AG09319 (cell line): ENCODE results near the gene ENOX2.

Experiments used
- DNase-seq: peaks from one replicate; pipeline ENCODE4 v3.0.0-alpha.2; 2010; ENCODE audit warnings: low read depth; ENCODE audit errors: extremely low read depth
- TF ChIP-seq, protein P1 (sequence below): IDR thresholded peaks from 2 replicates; pipeline ENCODE4 v1.5.1; 2011; ENCODE audit warnings: low read depth, mild to moderate bottlenecking, inconsistent platforms, low read length, moderate library complexity

The ENOX2 gene

DNA sequence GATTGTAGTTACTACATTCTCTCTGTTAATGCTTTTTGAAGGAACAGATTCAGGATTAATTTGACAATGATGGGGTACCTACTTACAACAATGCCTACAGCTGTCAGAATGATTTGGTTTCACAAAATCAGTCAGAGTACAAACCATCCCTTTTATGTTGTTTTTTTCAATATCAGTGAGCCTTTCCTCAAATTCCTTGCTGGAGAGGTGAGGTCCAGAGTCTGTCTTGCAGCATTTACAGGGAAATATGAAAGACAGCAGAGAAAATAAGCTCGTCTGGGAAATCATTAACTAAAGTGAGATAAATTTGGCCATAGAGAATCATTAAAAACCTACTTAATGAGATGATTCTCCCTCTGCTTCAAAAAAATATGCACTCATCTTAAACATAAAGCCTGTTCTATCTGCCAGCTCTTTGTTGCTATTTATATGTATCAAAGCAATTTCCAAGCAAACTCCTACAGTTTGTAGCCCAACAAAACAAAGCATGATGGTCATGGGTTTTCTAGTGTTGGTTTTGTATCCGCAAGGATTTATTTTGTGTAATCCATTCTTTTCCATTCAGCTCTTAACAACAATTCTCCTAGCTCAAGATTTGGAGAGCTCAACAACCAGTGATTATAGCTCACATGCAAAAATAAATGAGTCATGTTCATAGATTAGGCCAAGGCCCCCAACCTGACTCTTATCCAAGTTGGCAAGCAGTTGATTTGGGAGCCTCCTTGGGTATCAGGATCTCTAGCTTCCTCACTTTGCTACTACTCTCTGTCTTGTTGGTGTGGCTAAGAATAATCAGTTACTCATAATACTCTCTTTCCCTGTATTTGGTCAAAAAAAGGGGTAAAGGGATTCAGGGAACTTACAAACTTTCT is 222.6 kb downstream of the ENOX2 start:
- DNase-seq: peak; percentile 8
- TF ChIP-seq, protein P1, sequence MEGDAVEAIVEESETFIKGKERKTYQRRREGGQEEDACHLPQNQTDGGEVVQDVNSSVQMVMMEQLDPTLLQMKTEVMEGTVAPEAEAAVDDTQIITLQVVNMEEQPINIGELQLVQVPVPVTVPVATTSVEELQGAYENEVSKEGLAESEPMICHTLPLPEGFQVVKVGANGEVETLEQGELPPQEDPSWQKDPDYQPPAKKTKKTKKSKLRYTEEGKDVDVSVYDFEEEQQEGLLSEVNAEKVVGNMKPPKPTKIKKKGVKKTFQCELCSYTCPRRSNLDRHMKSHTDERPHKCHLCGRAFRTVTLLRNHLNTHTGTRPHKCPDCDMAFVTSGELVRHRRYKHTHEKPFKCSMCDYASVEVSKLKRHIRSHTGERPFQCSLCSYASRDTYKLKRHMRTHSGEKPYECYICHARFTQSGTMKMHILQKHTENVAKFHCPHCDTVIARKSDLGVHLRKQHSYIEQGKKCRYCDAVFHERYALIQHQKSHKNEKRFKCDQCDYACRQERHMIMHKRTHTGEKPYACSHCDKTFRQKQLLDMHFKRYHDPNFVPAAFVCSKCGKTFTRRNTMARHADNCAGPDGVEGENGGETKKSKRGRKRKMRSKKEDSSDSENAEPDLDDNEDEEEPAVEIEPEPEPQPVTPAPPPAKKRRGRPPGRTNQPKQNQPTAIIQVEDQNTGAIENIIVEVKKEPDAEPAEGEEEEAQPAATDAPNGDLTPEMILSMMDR: no peak

DNA sequence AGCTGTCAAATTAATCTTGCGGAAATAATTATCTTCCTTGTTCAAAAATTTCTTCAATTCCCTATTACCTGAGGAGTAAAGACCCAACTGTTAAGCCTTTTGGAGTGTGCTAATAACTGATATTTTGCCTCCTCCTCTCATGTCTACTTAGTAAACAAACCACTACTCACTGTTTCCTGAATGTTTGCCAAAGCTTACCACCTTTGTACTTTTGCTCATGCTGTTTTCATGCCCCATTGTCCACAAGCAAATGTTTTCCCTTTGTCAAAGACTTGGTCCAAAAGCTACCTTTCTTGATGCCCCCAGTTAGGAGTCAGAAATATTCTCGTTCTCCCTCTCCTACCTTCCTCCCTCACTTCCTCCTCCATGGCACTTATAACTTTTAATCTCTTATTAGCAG is 226.1 kb downstream of the ENOX2 start:
- TF ChIP-seq, protein P1: no peak
- DNase-seq: no peak

DNA sequence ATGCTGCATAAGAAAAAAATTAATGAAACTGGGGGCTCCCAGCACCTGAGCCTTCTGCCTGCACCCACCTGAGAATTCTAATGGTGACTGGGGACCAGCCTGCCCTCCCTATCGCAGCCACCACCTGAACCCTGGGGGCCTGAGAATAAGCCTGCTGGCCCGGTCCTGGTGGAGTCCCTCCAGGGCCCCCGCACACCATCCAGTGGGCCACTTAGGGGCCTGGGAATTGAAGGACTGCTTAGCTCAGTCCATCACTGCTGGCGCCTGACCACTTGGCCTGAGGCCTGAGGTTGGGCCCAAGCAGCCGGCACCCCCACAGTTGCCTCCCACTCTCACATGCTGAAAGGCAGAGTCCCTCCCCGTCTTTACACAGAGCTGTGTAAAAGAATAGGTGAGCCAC is 230.8 kb downstream of the ENOX2 start:
- no peak for DNase-seq
- TF ChIP-seq, protein P1: no peak

DNA sequence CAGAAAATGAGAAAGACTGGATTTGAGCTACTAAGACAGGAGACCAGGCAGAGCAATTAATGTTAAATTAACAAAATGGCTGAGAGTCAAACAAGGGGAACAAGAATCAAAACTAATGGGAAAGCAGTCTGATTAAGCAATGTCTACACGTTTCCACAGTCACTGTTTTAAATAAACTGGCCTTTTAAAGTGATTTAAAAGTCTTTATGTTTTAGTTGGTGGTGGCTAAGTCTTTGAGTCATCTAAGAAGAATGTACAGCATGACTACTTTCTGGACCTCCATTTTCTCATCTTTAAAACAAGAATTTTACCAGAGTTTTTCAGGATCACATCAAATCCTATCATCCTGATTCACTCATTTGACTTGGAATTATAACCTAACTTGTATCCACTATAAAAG is 233.8 kb downstream of the ENOX2 start:
- TF ChIP-seq, protein P1: no peak
- no peak for DNase-seq

- DNase-seq: no peak
- TF ChIP-seq, protein P1: no peak
These were observed 237.7 kb downstream of the ENOX2 start for GRCh38 chrX:130665263-130665662.

GRCh38 chrX:130658310-130658709 is 244.7 kb downstream of the ENOX2 start:
- TF ChIP-seq, protein P1: no peak

DNA sequence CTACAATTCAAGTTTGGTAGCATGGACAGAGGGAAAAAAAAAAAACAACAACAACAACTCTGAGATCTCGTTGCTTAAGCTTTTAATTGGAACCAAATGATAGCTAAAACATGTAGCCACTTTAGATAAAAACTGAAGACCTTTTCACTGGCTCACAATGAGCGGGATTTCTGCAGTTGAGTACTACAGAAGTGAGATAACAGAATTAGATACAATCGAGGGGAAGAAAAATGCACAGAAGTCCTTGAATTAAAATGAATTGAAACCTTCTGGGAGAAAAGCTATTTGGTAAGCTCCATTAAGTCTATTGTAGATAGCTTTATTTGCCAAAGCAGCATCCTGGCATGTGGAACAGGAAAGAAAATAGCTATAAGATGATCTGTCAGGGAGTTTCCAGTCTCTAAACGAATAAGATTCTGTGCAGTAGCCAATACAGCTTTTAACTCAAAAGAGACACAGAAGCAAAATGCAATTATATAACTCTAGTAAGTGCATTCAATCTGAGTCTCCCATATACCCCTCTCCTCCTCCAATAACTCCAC is 248.5 kb downstream of the ENOX2 start:
- TF ChIP-seq, protein P1: no peak
- no peak for DNase-seq

More at GRCh38 chrX:130658310-130658709, 244.7 kb downstream of the ENOX2 start:
- DNase-seq: no peak
